ENCODE data around the gene MT1M.

MT1M gene

GRCh38 chr16:56636616-56637413 lies 4.4 kb downstream of the MT1M start:
- no peaks in the 10 kb centered on the region for H3K9me3 ChIP-seq (ENCODE audit: insufficient read depth, low read depth, low read length)
- H3K4me2 ChIP-seq (ENCODE audit: low read depth, low read length, poor library complexity, severe bottlenecking) = no peak overlapping the region
- H2AFZ ChIP-seq (ENCODE audit: low read length) = no peak overlapping the region
- TF ChIP-seq EZH2phosphoT487 (IDR thresholded peaks at IDR 0.05; ENCODE audit: borderline replicate concordance) = no peak
- H3K36me3 ChIP-seq (ENCODE audit: insufficient read depth, low read length) = no peaks in the 10 kb centered on the region
- H3K27me3 ChIP-seq (ENCODE audit: insufficient read depth, low read length, poor library complexity, severe bottlenecking) = no peaks in the 10 kb centered on the region
- no peak overlapping the region for H3K4me3 ChIP-seq (ENCODE audit: low read length, poor library complexity, severe bottlenecking)
- H3K9me2 ChIP-seq (replicated peaks; ENCODE audit: low read depth, low read length) = no peaks in the 10 kb centered on the region
- H4K20me1 ChIP-seq (ENCODE audit: insufficient read depth, low read length, poor library complexity, severe bottlenecking) = no peaks in the 10 kb centered on the region
- no peaks in the 10 kb centered on the region for H3F3A ChIP-seq (ENCODE audit: low read depth)
- H3K79me2 ChIP-seq (ENCODE audit: insufficient read depth, low read length) = no peaks in the 10 kb centered on the region
- no peaks in the 10 kb centered on the region for H3K4me1 ChIP-seq (ENCODE audit: insufficient read depth, low read length, poor library complexity, severe bottlenecking)
- H3K9ac ChIP-seq (ENCODE audit: low read depth, low read length, poor library complexity, severe bottlenecking) = no peak overlapping the region

GRCh38 chr16:56637814-56638750 lies 5.6 kb downstream of the MT1M start, which contains the start of gene MT1A:
Gene MT1A, plus strand, starts transcription at chr16:56638666. Its CDS starts 73 bp downstream, at chr16:56638739.
- H3K9me2 ChIP-seq (replicated peaks; ENCODE audit: low read depth, low read length) = no peaks in the 10 kb centered on the region
- no peak within 1 kb of the TSS for H3K4me3 ChIP-seq (ENCODE audit: low read length, poor library complexity, severe bottlenecking)
- no peaks in the 10 kb centered on the region for H3K27me3 ChIP-seq (ENCODE audit: insufficient read depth, low read length, poor library complexity, severe bottlenecking)
- H3K9me3 ChIP-seq (ENCODE audit: insufficient read depth, low read depth, low read length) = no peaks in the 10 kb centered on the region
- no peak within 1 kb of the TSS for H3K9ac ChIP-seq (ENCODE audit: low read depth, low read length, poor library complexity, severe bottlenecking)
- no peak within 1 kb of the TSS for H3K4me2 ChIP-seq (ENCODE audit: low read depth, low read length, poor library complexity, severe bottlenecking)
- no peaks in the 10 kb centered on the region for H3K4me1 ChIP-seq (ENCODE audit: insufficient read depth, low read length, poor library complexity, severe bottlenecking)
- H3K79me2 ChIP-seq (ENCODE audit: insufficient read depth, low read length) = no peaks in the 10 kb centered on the region
- TF ChIP-seq CTCF (conservative IDR thresholded peaks at IDR 0.05; ENCODE audit: low read length) (no peak), EZH2phosphoT487 (IDR thresholded peaks at IDR 0.05; ENCODE audit: borderline replicate concordance) (no peak)
- no peaks in the 10 kb centered on the region for H3K36me3 ChIP-seq (ENCODE audit: insufficient read depth, low read length)
- no peak within 1 kb of the TSS for H2AFZ ChIP-seq (ENCODE audit: low read length)
- no peaks in the 10 kb centered on the region for H4K20me1 ChIP-seq (ENCODE audit: insufficient read depth, low read length, poor library complexity, severe bottlenecking)
- H3F3A ChIP-seq (ENCODE audit: low read depth) = no peaks in the 10 kb centered on the region

GRCh38 chr16:56639045-56639444 lies 6.6 kb downstream of the MT1M start:
- no peaks in the 10 kb centered on the region for H3K9me3 ChIP-seq (ENCODE audit: insufficient read depth, low read depth, low read length)
- no peak overlapping the region for H3K4me3 ChIP-seq (ENCODE audit: low read length, poor library complexity, severe bottlenecking)
- H2AFZ ChIP-seq (ENCODE audit: low read length) = no peak overlapping the region
- no peaks in the 10 kb centered on the region for H4K20me1 ChIP-seq (ENCODE audit: insufficient read depth, low read length, poor library complexity, severe bottlenecking)
- no peak overlapping the region for H3K9ac ChIP-seq (ENCODE audit: low read depth, low read length, poor library complexity, severe bottlenecking)
- H3K4me1 ChIP-seq (ENCODE audit: insufficient read depth, low read length, poor library complexity, severe bottlenecking) = no peaks in the 10 kb centered on the region
- no peaks in the 10 kb centered on the region for H3K27me3 ChIP-seq (ENCODE audit: insufficient read depth, low read length, poor library complexity, severe bottlenecking)
- TF ChIP-seq CTCF (conservative IDR thresholded peaks at IDR 0.05; ENCODE audit: low read length) (no peak), EZH2phosphoT487 (IDR thresholded peaks at IDR 0.05; ENCODE audit: borderline replicate concordance) (no peak)
- no peaks in the 10 kb centered on the region for H3F3A ChIP-seq (ENCODE audit: low read depth)
- H3K79me2 ChIP-seq (ENCODE audit: insufficient read depth, low read length) = no peaks in the 10 kb centered on the region
- H3K4me2 ChIP-seq (ENCODE audit: low read depth, low read length, poor library complexity, severe bottlenecking) = no peak overlapping the region
- H3K36me3 ChIP-seq (ENCODE audit: insufficient read depth, low read length) = no peaks in the 10 kb centered on the region
- no peaks in the 10 kb centered on the region for H3K9me2 ChIP-seq (replicated peaks; ENCODE audit: low read depth, low read length)

All from Loucy (cell line).